Rectal smooth muscle tissue (tissue), 1 donor: Measurements from ENCODE around the gene DCLK3.

Source experiments
- H3K27ac ChIP-seq: one replicate; pipeline ENCODE4 v1.7.0; 2013; ENCODE audit warnings: low read depth, low read length, inconsistent platforms
- H3K27me3 ChIP-seq: one replicate; pipeline ENCODE4 v1.7.0; 2013; ENCODE audit warnings: low read length; ENCODE audit not compliant: control insufficient read depth, insufficient read depth
- H3K36me3 ChIP-seq: one replicate; pipeline ENCODE4 v1.7.0; 2013; ENCODE audit warnings: low read length; ENCODE audit not compliant: control insufficient read depth, insufficient read depth
- H3K4me1 ChIP-seq: one replicate; pipeline ENCODE4 v1.7.0; 2013; ENCODE audit warnings: low read length; ENCODE audit not compliant: control insufficient read depth, insufficient read depth
- H3K4me3 ChIP-seq: one replicate; pipeline ENCODE4 v1.7.0; 2013; ENCODE audit warnings: low read length
- H3K9ac ChIP-seq: one replicate; pipeline ENCODE4 v1.7.0; 2013; ENCODE audit warnings: low read length

DCLK3 gene

GRCh38 chr3:36763850-36764703 is at the start of gene DCLK3:
TSS of gene DCLK3 (minus strand) at chr3:36764553. CDS start at chr3:36764263, 290 bp downstream.
- Histone ChIP-seq H3K36me3 (no peaks in the 10 kb centered on the region), H3K9ac (no peak within 1 kb of the TSS), H3K27ac (no peak within 1 kb of the TSS), H3K27me3 (peaks cover 10% of the 10 kb centered on the region), H3K4me3 (peak within 1 kb of the TSS; percentile 29), H3K4me1 (no peaks in the 10 kb centered on the region)

- no peaks in the 10 kb centered on the region for H3K27me3 ChIP-seq
- no peaks in the 10 kb centered on the region for H3K36me3 ChIP-seq
- H3K27ac ChIP-seq, result no peak overlapping the region
- no peak overlapping the region for H3K4me3 ChIP-seq
- H3K9ac ChIP-seq, result no peak overlapping the region
- H3K4me1 ChIP-seq, result no peaks in the 10 kb centered on the region
Observed at GRCh38 chr3:36813305-36813704, 49.0 kb upstream of the DCLK3 start.

- H3K4me3 ChIP-seq, result no peak overlapping the region
- no peaks in the 10 kb centered on the region for H3K36me3 ChIP-seq
- no peak overlapping the region for H3K27ac ChIP-seq
- H3K27me3 ChIP-seq, result no peaks in the 10 kb centered on the region
- no peaks in the 10 kb centered on the region for H3K4me1 ChIP-seq
- H3K9ac ChIP-seq, result no peak overlapping the region
Observed at GRCh38 chr3:36812240-36812639, 47.9 kb upstream of the DCLK3 start.

GRCh38 chr3:36811768-36812167 is 47.4 kb upstream of the DCLK3 start:
- no peak overlapping the region for H3K9ac ChIP-seq
- no peaks in the 10 kb centered on the region for H3K4me1 ChIP-seq

GRCh38 chr3:36804295-36805055 is 40.1 kb upstream of the DCLK3 start:
- Histone ChIP-seq H3K27me3 (no peaks in the 10 kb centered on the region), H3K27ac (no peak overlapping the region), H3K4me1 (no peaks in the 10 kb centered on the region), H3K36me3 (no peaks in the 10 kb centered on the region), H3K4me3 (no peak overlapping the region), H3K9ac (no peak overlapping the region)

More at GRCh38 chr3:36811768-36812167, 47.4 kb upstream of the DCLK3 start:
- Histone ChIP-seq H3K36me3 (no peaks in the 10 kb centered on the region), H3K27ac (no peak overlapping the region), H3K27me3 (no peaks in the 10 kb centered on the region), H3K4me3 (no peak overlapping the region)

- H3K4me1 ChIP-seq, result no peaks in the 10 kb centered on the region
- H3K27me3 ChIP-seq, result no peaks in the 10 kb centered on the region
- no peaks in the 10 kb centered on the region for H3K36me3 ChIP-seq
- no peak overlapping the region for H3K9ac ChIP-seq
- H3K4me3 ChIP-seq, result no peak overlapping the region
- no peak overlapping the region for H3K27ac ChIP-seq
Observed at GRCh38 chr3:36803091-36803791, 38.9 kb upstream of the DCLK3 start.

GRCh38 chr3:36800533-36801116 is 36.3 kb upstream of the DCLK3 start:
- Histone ChIP-seq H3K9ac (no peak overlapping the region), H3K4me3 (no peak overlapping the region), H3K36me3 (no peaks in the 10 kb centered on the region), H3K4me1 (no peaks in the 10 kb centered on the region), H3K27me3 (no peaks in the 10 kb centered on the region), H3K27ac (no peak overlapping the region)

- no peak overlapping the region for H3K9ac ChIP-seq
- H3K36me3 ChIP-seq, result no peaks in the 10 kb centered on the region
- H3K4me1 ChIP-seq, result no peaks in the 10 kb centered on the region
Observed at GRCh38 chr3:36796881-36797280, 32.5 kb upstream of the DCLK3 start.

GRCh38 chr3:36796161-36796560 is 31.8 kb upstream of the DCLK3 start:
- Histone ChIP-seq H3K9ac (no peak overlapping the region), H3K27me3 (no peaks in the 10 kb centered on the region), H3K36me3 (no peaks in the 10 kb centered on the region), H3K4me1 (no peaks in the 10 kb centered on the region), H3K4me3 (no peak overlapping the region), H3K27ac (no peak overlapping the region)

More at GRCh38 chr3:36796881-36797280, 32.5 kb upstream of the DCLK3 start:
- H3K4me3 ChIP-seq, result no peak overlapping the region
- no peaks in the 10 kb centered on the region for H3K27me3 ChIP-seq
- H3K27ac ChIP-seq, result no peak overlapping the region

- no peaks in the 10 kb centered on the region for H3K27me3 ChIP-seq
- no peak overlapping the region for H3K27ac ChIP-seq
- H3K4me1 ChIP-seq, result no peaks in the 10 kb centered on the region
- H3K9ac ChIP-seq, result no peak overlapping the region
- no peaks in the 10 kb centered on the region for H3K36me3 ChIP-seq
- no peak overlapping the region for H3K4me3 ChIP-seq
Observed at GRCh38 chr3:36795622-36796021, 31.3 kb upstream of the DCLK3 start.

GRCh38 chr3:36792342-36792741 is 28.0 kb upstream of the DCLK3 start:
- no peaks in the 10 kb centered on the region for H3K4me1 ChIP-seq
- no peaks in the 10 kb centered on the region for H3K36me3 ChIP-seq
- H3K27ac ChIP-seq, result no peak overlapping the region
- no peak overlapping the region for H3K9ac ChIP-seq
- no peaks in the 10 kb centered on the region for H3K27me3 ChIP-seq
- H3K4me3 ChIP-seq, result no peak overlapping the region

- Histone ChIP-seq H3K4me3 (no peak overlapping the region), H3K27me3 (no peaks in the 10 kb centered on the region), H3K36me3 (no peaks in the 10 kb centered on the region), H3K27ac (no peak overlapping the region), H3K9ac (no peak overlapping the region), H3K4me1 (no peaks in the 10 kb centered on the region)
Observed at GRCh38 chr3:36790765-36791164, 26.4 kb upstream of the DCLK3 start.
